ENCODE measurements around the gene NBEAL1.
"Not testable (repeated sequence)": the region's sequence is repeated elsewhere in the genome, so short reads cannot be mapped to it uniquely, and the experiment has no call there.

Gene NBEAL1

GRCh38 chr2:203022751-203023150 is 8.1 kb downstream of the NBEAL1 start:
- no peak for TF ChIP-seq POLR2A (IDR thresholded peaks at IDR 0.05; ENCODE audit: low read depth, low read length)
- no peak for DNase-seq (ENCODE audit: insufficient read length, low spot score)
- FAIRE-seq = no peak

GRCh38 chr2:203025592-203025991 is 10.9 kb downstream of the NBEAL1 start:
- FAIRE-seq (peak; percentile 69), DNase-seq (ENCODE audit: insufficient read length, low spot score) (no peak)
- no peak for TF ChIP-seq POLR2A (IDR thresholded peaks at IDR 0.05; ENCODE audit: low read depth, low read length)

- DNase-seq (ENCODE audit: insufficient read length, low spot score) = no peak
- TF ChIP-seq POLR2A (IDR thresholded peaks at IDR 0.05; ENCODE audit: low read depth, low read length) = no peak
- FAIRE-seq = no peak
These were observed 15.9 kb downstream of the NBEAL1 start for GRCh38 chr2:203030545-203030944.

GRCh38 chr2:203030991-203031390 is 16.3 kb downstream of the NBEAL1 start:
- no peak for DNase-seq (ENCODE audit: insufficient read length, low spot score)
- TF ChIP-seq POLR2A (IDR thresholded peaks at IDR 0.05; ENCODE audit: low read depth, low read length) = no peak
- no peak for FAIRE-seq

GRCh38 chr2:203033395-203033794 is 18.7 kb downstream of the NBEAL1 start:
- DNase-seq (ENCODE audit: insufficient read length, low spot score) = no peak
- no peak for TF ChIP-seq POLR2A (IDR thresholded peaks at IDR 0.05; ENCODE audit: low read depth, low read length)
- FAIRE-seq = no peak

- FAIRE-seq = no peak
- no peak for DNase-seq (ENCODE audit: insufficient read length, low spot score)
- no peak for TF ChIP-seq POLR2A (IDR thresholded peaks at IDR 0.05; ENCODE audit: low read depth, low read length)
These were observed 21.3 kb downstream of the NBEAL1 start for GRCh38 chr2:203035879-203036470.

GRCh38 chr2:203037026-203037425 is 22.4 kb downstream of the NBEAL1 start:
- no peak for FAIRE-seq
- DNase-seq (ENCODE audit: insufficient read length, low spot score) = no peak
- TF ChIP-seq POLR2A (IDR thresholded peaks at IDR 0.05; ENCODE audit: low read depth, low read length) = no peak

GRCh38 chr2:203038586-203038985 is 23.9 kb downstream of the NBEAL1 start:
- FAIRE-seq = no peak
- TF ChIP-seq POLR2A (IDR thresholded peaks at IDR 0.05; ENCODE audit: low read depth, low read length) = no peak
- no peak for DNase-seq (ENCODE audit: insufficient read length, low spot score)

- not testable (repeated sequence) for DNase-seq (ENCODE audit: insufficient read length, low spot score); FAIRE-seq
These were observed 24.5 kb downstream of the NBEAL1 start for GRCh38 chr2:203039211-203039610.

- TF ChIP-seq POLR2A (IDR thresholded peaks at IDR 0.05; ENCODE audit: low read depth, low read length) = no peak
- DNase-seq (ENCODE audit: insufficient read length, low spot score) (no peak), FAIRE-seq (no peak)
These were observed 26.4 kb downstream of the NBEAL1 start for GRCh38 chr2:203040966-203041521.

GRCh38 chr2:203042178-203042577 is 27.5 kb downstream of the NBEAL1 start:
- TF ChIP-seq POLR2A (IDR thresholded peaks at IDR 0.05; ENCODE audit: low read depth, low read length) = no peak
- no peak for FAIRE-seq
- no peak for DNase-seq (ENCODE audit: insufficient read length, low spot score)

- FAIRE-seq (no peak), DNase-seq (ENCODE audit: insufficient read length, low spot score) (no peak)
- TF ChIP-seq POLR2A (IDR thresholded peaks at IDR 0.05; ENCODE audit: low read depth, low read length) = no peak
These were observed 28.6 kb downstream of the NBEAL1 start for GRCh38 chr2:203043226-203043625.

- FAIRE-seq (no peak), DNase-seq (ENCODE audit: insufficient read length, low spot score) (no peak)
- TF ChIP-seq POLR2A (IDR thresholded peaks at IDR 0.05; ENCODE audit: low read depth, low read length) = no peak
These were observed 31.2 kb downstream of the NBEAL1 start for GRCh38 chr2:203045867-203046266.

- FAIRE-seq (no peak), DNase-seq (ENCODE audit: insufficient read length, low spot score) (no peak)
- no peak for TF ChIP-seq POLR2A (IDR thresholded peaks at IDR 0.05; ENCODE audit: low read depth, low read length)
These were observed 37.9 kb downstream of the NBEAL1 start for GRCh38 chr2:203052539-203052938.

GRCh38 chr2:203059567-203060240 is 45.0 kb downstream of the NBEAL1 start:
- no peak for FAIRE-seq
- no peak for DNase-seq (ENCODE audit: insufficient read length, low spot score)
- no peak for TF ChIP-seq POLR2A (IDR thresholded peaks at IDR 0.05; ENCODE audit: low read depth, low read length)

Measured in H54 (cell line).